KMS-11 (cell line): Measurements from ENCODE around the gene ACTL7B.

Source experiments
- H2AFZ ChIP-seq: fragments of 200-600 bp; sonication (generic); 2 replicates; pipeline ENCODE4 v1.6.1; 2016; ENCODE audit warnings: antibody characterized with exemption, mixed run types, low read depth
- H3K27ac ChIP-seq: fragments of 200-600 bp; sonication (generic); 2 replicates; pipeline ENCODE4 v1.6.1; 2016; ENCODE audit warnings: mild to moderate bottlenecking, mixed run types
- H3K27me3 ChIP-seq: fragments of 200-600 bp; sonication (generic); 2 replicates; pipeline ENCODE4 v1.6.1; 2017; ENCODE audit warnings: mild to moderate bottlenecking, low read depth, mixed run types, moderate library complexity; ENCODE audit not compliant: insufficient read depth
- H3K36me3 ChIP-seq: fragments of 200-600 bp; sonication (generic); 2 replicates; pipeline ENCODE4 v1.6.1; 2017; ENCODE audit warnings: mild to moderate bottlenecking, mixed run types; ENCODE audit not compliant: insufficient read depth
- H3K4me1 ChIP-seq: fragments of 200-600 bp; sonication (generic); 2 replicates; pipeline ENCODE4 v1.6.1; 2016; ENCODE audit warnings: mild to moderate bottlenecking, low read depth, mixed run types; ENCODE audit not compliant: poor library complexity, severe bottlenecking
- H3K4me2 ChIP-seq: fragments of 200-600 bp; sonication (generic); 2 replicates; pipeline ENCODE4 v1.7.0; 2016; ENCODE audit warnings: mild to moderate bottlenecking, mixed run types
- H3K4me3 ChIP-seq: fragments of 200-600 bp; sonication (generic); IDR thresholded peaks from 2 replicates; pipeline ENCODE4 v1.6.1; 2017; ENCODE audit warnings: low read depth, low read length, mixed read lengths; ENCODE audit not compliant: insufficient read depth
- H3K79me2 ChIP-seq: fragments of 200-600 bp; sonication (generic); 2 replicates; pipeline ENCODE4 v1.6.1; 2016; ENCODE audit warnings: low read depth, mixed run types; ENCODE audit not compliant: insufficient read depth
- H3K9ac ChIP-seq: fragments of 200-600 bp; sonication (generic); 2 replicates; pipeline ENCODE4 v1.6.1; 2016; ENCODE audit warnings: mild to moderate bottlenecking, mixed run types
- H4K20me1 ChIP-seq: fragments of 200-600 bp; sonication (generic); 2 replicates; pipeline ENCODE4 v1.6.1; 2016; ENCODE audit warnings: mild to moderate bottlenecking, mixed run types; ENCODE audit not compliant: insufficient read depth
- CTCF ChIP-seq: fragments of 200-600 bp; sonication (generic); conservative IDR thresholded peaks from 2 replicates; pipeline ENCODE4 v1.6.1; 2017; ENCODE audit warnings: low read depth, mild to moderate bottlenecking, antibody characterized with exemption, low read length, moderate library complexity, mixed read lengths

The ACTL7B gene

GRCh38 chr9:108861997-108862396, 6.2 kb upstream of the ACTL7B start, which contains the start of gene ACTL7A:
TSS of gene ACTL7A (plus strand) at chr9:108862266. CDS start at chr9:108862323, 57 bp downstream.
- no peak within 1 kb of the TSS for H3K27ac ChIP-seq
- H3K9ac ChIP-seq: no peak within 1 kb of the TSS
- H4K20me1 ChIP-seq: no peaks in the 10 kb centered on the region
- no peaks in the 10 kb centered on the region for H3K4me1 ChIP-seq
- TF ChIP-seq CTCF: no peak
- no peak within 1 kb of the TSS for H3K4me2 ChIP-seq
- H2AFZ ChIP-seq: no peak within 1 kb of the TSS
- H3K4me3 ChIP-seq: no peak within 1 kb of the TSS
- no peaks in the 10 kb centered on the region for H3K36me3 ChIP-seq
- H3K27me3 ChIP-seq: no peaks in the 10 kb centered on the region
- H3K79me2 ChIP-seq: no peaks in the 10 kb centered on the region

GRCh38 chr9:108861464-108861863, 5.7 kb upstream of the ACTL7B start:
- Histone ChIP-seq H3K27ac (no peak overlapping the region), H3K4me3 (no peak overlapping the region), H3K27me3 (no peaks in the 10 kb centered on the region), H3K4me2 (no peak overlapping the region), H3K4me1 (no peaks in the 10 kb centered on the region), H3K9ac (no peak overlapping the region), H3K36me3 (no peaks in the 10 kb centered on the region), H4K20me1 (no peaks in the 10 kb centered on the region), H2AFZ (no peak overlapping the region), H3K79me2 (no peaks in the 10 kb centered on the region)
- no peak for TF ChIP-seq CTCF

GRCh38 chr9:108860764-108861163, 5.0 kb upstream of the ACTL7B start:
- H3K27ac ChIP-seq: no peak overlapping the region
- no peak overlapping the region for H3K4me2 ChIP-seq
- H3K9ac ChIP-seq: no peak overlapping the region
- no peaks in the 10 kb centered on the region for H3K79me2 ChIP-seq
- no peaks in the 10 kb centered on the region for H3K36me3 ChIP-seq
- TF ChIP-seq CTCF: no peak
- H3K4me1 ChIP-seq: no peaks in the 10 kb centered on the region
- H4K20me1 ChIP-seq: no peaks in the 10 kb centered on the region
- no peaks in the 10 kb centered on the region for H3K27me3 ChIP-seq
- no peak overlapping the region for H3K4me3 ChIP-seq
- no peak overlapping the region for H2AFZ ChIP-seq

GRCh38 chr9:108860354-108860753, 4.6 kb upstream of the ACTL7B start:
- no peak overlapping the region for H2AFZ ChIP-seq
- H3K4me2 ChIP-seq: no peak overlapping the region
- H3K4me3 ChIP-seq: no peak overlapping the region
- no peaks in the 10 kb centered on the region for H3K36me3 ChIP-seq
- no peak overlapping the region for H3K9ac ChIP-seq
- TF ChIP-seq CTCF: no peak
- no peaks in the 10 kb centered on the region for H3K4me1 ChIP-seq
- H3K27me3 ChIP-seq: no peaks in the 10 kb centered on the region
- no peaks in the 10 kb centered on the region for H3K79me2 ChIP-seq
- no peak overlapping the region for H3K27ac ChIP-seq
- no peaks in the 10 kb centered on the region for H4K20me1 ChIP-seq
